Thyroid gland (tissue), 4 donors: ENCODE results near the gene DNAAF8. TPM values are rescaled to one million over a fixed set of nuclear protein-coding genes. Genes with fewer than 3 reads are reported as not detected.

ENCODE experiments used
- DNase-seq, 2 donors: peaks; one replicate each; pipeline ENCODE4 v3.0.0-alpha.2; 2019
- H3K27ac ChIP-seq, 3 donors: fragments of 200-600 bp; sonication (generic); 1 replicate in 2 of 3; 2 replicates in 1 of 3; pipeline ENCODE4 v1.5.1; 2016 to 2019; ENCODE audit warnings: mild to moderate bottlenecking in 1 of 3, moderate library complexity in 1 of 3
- H3K27me3 ChIP-seq: fragments of 200-600 bp; sonication (generic); one replicate; pipeline ENCODE4 v1.5.1; 2019
- H3K36me3 ChIP-seq, 2 donors: fragments of 200-600 bp; sonication (generic); one replicate each; pipeline ENCODE4 v1.5.1; 2016 to 2019
- H3K4me1 ChIP-seq, 2 donors: fragments of 200-600 bp; sonication (generic); one replicate each; pipeline ENCODE4 v1.5.1; 2017 to 2019
- H3K4me3 ChIP-seq, 3 donors: fragments of 200-600 bp; sonication (generic); replicated peaks in 1 of 3; 1 replicate in 2 of 3; 2 replicates in 1 of 3; pipeline ENCODE4 v1.5.1; 2016; ENCODE audit warnings: mild to moderate bottlenecking in 1 of 3
- H3K9me3 ChIP-seq: fragments of 200-600 bp; sonication (generic); one replicate; pipeline ENCODE4 v1.5.1; 2017
- POLR2A ChIP-seq, 2 donors: fragments of 450-650 bp; IDR thresholded peaks; one replicate each; pipeline ENCODE4 v1.6.1; 2017; ENCODE audit warnings: antibody characterized with exemption in 2 of 2, mild to moderate bottlenecking in 2 of 2, moderate library complexity in 1 of 2
- whole genome bisulfite sequencing, 2 donors: methylation state at CpG; one replicate each; pipeline ENCODE4 v1.1.5; 2017; 5-methylcytosine and 5-hydroxymethylcytosine counted together
- intact Hi-C: fragments of 100-400 bp; cut with DNase I; formaldehyde crosslinking; loops from one replicate; pipeline ENCODE4 v1.15.1; 2023
- total RNA-seq, 4 donors: library from RNA; depleted of rRNA; stranded (reverse); fragments of >200 nt; gene quantifications; one replicate each; pipeline ENCODE4 v1.2.3, GENCODE V29; 2016
- TF ChIP-seq, protein P1 (sequence below), 6 experiments: fragments of 200-600 bp in 3 of 6; fragments of 450-650 bp in 3 of 6; sonication (generic) in 3 of 6; IDR thresholded peaks; one replicate each; pipeline ENCODE4 v1.5.1; 2016 to 2019; ENCODE audit warnings: antibody characterized with exemption in 6 of 6, mild to moderate bottlenecking in 2 of 6, inconsistent platforms in 1 of 6, moderate library complexity in 1 of 6

Gene DNAAF8
- total RNA-seq, 4 donors from 2014 or later = 0.25 to 4.1 (median 2.8) TPM

GRCh38 chr16:4792951-4793513 is 58.7 kb downstream of the DNAAF8 start:
- no peak for TF ChIP-seq POLR2A (IDR thresholded peaks at IDR 0.05)
- TF ChIP-seq, protein P1, sequence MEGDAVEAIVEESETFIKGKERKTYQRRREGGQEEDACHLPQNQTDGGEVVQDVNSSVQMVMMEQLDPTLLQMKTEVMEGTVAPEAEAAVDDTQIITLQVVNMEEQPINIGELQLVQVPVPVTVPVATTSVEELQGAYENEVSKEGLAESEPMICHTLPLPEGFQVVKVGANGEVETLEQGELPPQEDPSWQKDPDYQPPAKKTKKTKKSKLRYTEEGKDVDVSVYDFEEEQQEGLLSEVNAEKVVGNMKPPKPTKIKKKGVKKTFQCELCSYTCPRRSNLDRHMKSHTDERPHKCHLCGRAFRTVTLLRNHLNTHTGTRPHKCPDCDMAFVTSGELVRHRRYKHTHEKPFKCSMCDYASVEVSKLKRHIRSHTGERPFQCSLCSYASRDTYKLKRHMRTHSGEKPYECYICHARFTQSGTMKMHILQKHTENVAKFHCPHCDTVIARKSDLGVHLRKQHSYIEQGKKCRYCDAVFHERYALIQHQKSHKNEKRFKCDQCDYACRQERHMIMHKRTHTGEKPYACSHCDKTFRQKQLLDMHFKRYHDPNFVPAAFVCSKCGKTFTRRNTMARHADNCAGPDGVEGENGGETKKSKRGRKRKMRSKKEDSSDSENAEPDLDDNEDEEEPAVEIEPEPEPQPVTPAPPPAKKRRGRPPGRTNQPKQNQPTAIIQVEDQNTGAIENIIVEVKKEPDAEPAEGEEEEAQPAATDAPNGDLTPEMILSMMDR (IDR thresholded peaks at IDR 0.05) = no peak
- H3K36me3 ChIP-seq = no peaks in the 10 kb centered on the region
- H3K4me1 ChIP-seq = no peaks in the 10 kb centered on the region
- 76 to 80% methylated on average over 13 of the region's 13 CpGs for WGBS, 2 donors
- H3K4me3 ChIP-seq = no peak overlapping the region
- no peak for DNase-seq
- no peak overlapping the region for H3K27ac ChIP-seq
- H3K27me3 ChIP-seq = no peaks in the 10 kb centered on the region
- intact Hi-C loops = no loop called here
- H3K9me3 ChIP-seq = no peaks in the 10 kb centered on the region

- intact Hi-C loops = no loop called here
- Histone ChIP-seq H3K9me3 (no peaks in the 10 kb centered on the region), H3K4me1 (no peaks in the 10 kb centered on the region), H3K4me3 (no peak within 1 kb of the TSS), H3K27ac (no peak within 1 kb of the TSS), H3K27me3 (no peaks in the 10 kb centered on the region), H3K36me3 (no peaks in the 10 kb centered on the region)
- TF ChIP-seq, protein P1 (IDR thresholded peaks at IDR 0.05) = no peak
- no peak for TF ChIP-seq POLR2A (IDR thresholded peaks at IDR 0.05)
- WGBS, 2 donors = 39 to 70% methylated on average over 6 of the region's 14 CpGs
- DNase-seq = no peak
These were observed 61.0 kb downstream of the DNAAF8 start, which contains the start of gene SMIM22 for GRCh38 chr16:4795181-4795827. Gene SMIM22, plus strand, starts transcription at chr16:4795369. Its CDS starts 366 bp downstream, at chr16:4795735.

DNA sequence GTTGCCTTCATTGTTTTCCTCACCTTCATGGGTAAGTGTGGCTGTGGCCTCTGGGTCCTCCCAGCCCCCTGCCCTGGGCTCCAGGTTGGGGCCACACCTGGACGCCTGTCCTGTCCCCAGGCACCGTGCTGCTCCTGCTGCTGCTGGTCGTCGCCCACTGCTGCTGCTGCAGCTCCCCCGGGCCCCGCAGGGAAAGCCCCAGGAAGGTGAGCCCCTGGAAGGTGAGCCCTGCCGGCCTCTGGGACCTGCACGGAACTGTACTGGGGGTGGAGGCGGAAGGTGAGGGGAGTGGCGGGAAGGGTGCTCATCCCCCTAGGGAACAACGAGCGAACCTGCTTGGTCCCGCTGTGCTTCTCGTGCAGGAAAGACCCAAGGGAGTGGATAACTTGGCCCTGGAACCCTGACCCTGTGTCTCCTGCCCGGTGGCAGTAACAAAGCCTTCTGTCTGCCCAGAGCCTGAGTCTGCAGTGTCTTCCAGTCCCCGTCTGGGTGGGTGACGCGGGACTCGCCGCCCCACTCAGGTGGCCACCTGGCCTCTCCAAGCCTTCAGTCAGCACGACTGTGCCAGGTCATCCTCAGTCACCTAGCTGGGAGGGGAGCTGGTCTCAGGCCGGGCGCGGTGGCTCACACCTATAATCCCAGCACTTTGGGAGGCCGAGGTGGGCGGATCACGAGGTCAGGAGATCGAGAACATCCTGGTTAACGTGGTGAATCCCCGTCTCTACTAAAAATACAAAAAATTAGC is 61.7 kb downstream of the DNAAF8 start:
- no peak overlapping the region for H3K4me3 ChIP-seq
- TF ChIP-seq, protein P1 (IDR thresholded peaks at IDR 0.05) = no peak
- TF ChIP-seq POLR2A (IDR thresholded peaks at IDR 0.05) = no peak
- intact Hi-C loops = no loop called here
- 90 to 91% methylated on average over 21 to 27 of the region's 30 CpGs for WGBS, 2 donors
- no peak overlapping the region for H3K27ac ChIP-seq
- H3K36me3 ChIP-seq = no peaks in the 10 kb centered on the region
- H3K27me3 ChIP-seq = no peaks in the 10 kb centered on the region
- H3K9me3 ChIP-seq = no peaks in the 10 kb centered on the region
- H3K4me1 ChIP-seq = no peaks in the 10 kb centered on the region
- DNase-seq = no peak

- peaks cover 8% of the 10 kb centered on the region in 2 donors for H3K4me1 ChIP-seq
- H3K27ac ChIP-seq = no peak overlapping the region
- no peaks in the 10 kb centered on the region for H3K9me3 ChIP-seq
- 87 to 88% methylated on average over 16 to 20 of the region's 21 CpGs for WGBS, 2 donors
- intact Hi-C loops = no loop called here
- no peaks in the 10 kb centered on the region for H3K27me3 ChIP-seq
- no peaks in the 10 kb centered on the region for H3K36me3 ChIP-seq
- no peak for DNase-seq
- H3K4me3 ChIP-seq = no peak overlapping the region
- no peak for TF ChIP-seq POLR2A (IDR thresholded peaks at IDR 0.05)
- TF ChIP-seq, protein P1 (IDR thresholded peaks at IDR 0.05) = no peak
These were observed 62.9 kb downstream of the DNAAF8 start for GRCh38 chr16:4796982-4797804.
